Ramos (cell line): ENCODE results near the gene BFAR.
"Not testable (repeated sequence)": the region's sequence is repeated elsewhere in the genome, so short reads cannot be mapped to it uniquely, and the experiment has no call there.

Experiments used
- in situ Hi-C: fragments of 300-500 bp; cut with MboI; formaldehyde crosslinking; loops from one replicate; pipeline ENCODE4 v1.14.3; 2022; ENCODE audit warnings: low sequenced_read_pairs; ENCODE audit not compliant: unreplicated experiment

BFAR gene

GRCh38 chr16:14635395-14636165 lies 2.8 kb downstream of the BFAR start:
- in situ Hi-C loops, result no loop called here

- in situ Hi-C loops, result not testable (repeated sequence)
These were observed 3.6 kb downstream of the BFAR start for GRCh38 chr16:14636179-14636950.

GRCh38 chr16:14636951-14637240 lies 4.1 kb downstream of the BFAR start:
- in situ Hi-C loops, result not testable (repeated sequence)

GRCh38 chr16:14640538-14640937 lies 7.8 kb downstream of the BFAR start:
- in situ Hi-C loops, result no loop called here

DNA sequence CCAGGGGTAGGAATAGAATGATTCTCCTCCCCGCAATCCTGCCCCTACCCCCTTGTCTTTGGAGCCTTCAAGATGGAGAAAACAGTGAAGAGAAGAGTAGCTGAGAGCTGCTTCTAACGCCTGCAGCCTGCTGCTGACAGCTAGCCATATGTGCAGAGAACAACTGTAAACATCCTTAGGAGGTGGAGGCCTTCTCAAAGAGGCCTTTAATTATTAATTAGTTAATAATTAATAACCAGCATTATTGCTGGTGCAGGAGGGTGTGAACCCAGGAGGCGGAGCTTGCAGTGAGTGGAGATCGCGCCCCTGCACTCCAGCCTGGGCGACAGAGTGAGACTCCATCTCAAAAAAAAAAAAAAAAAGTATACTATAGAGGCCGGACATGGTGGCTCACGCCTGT lies 8.5 kb downstream of the BFAR start:
- in situ Hi-C loops, result no loop called here

DNA sequence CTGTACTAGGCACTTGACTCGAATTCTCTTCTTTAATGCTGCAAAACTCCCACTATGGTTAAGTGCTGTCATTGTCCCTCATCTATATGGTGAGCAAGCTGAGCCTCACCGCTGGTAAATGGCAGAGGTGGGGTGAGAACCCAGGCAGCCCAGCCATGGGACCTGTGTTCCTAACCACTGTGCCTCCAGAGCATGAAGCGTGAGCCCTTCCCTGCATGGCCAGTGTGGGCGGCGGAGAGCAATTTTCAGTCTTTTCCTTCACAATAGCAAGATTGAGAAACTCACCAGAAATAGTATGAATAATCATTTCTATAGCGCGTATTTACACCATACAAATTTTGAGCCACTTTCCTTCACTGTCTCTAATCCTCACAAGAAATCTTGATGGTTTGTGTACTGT lies 9.2 kb downstream of the BFAR start:
- in situ Hi-C loops, result no loop called here

- in situ Hi-C loops, result no loop called here
These were observed 17.1 kb downstream of the BFAR start for GRCh38 chr16:14649816-14650215.

GRCh38 chr16:14650629-14651028 lies 17.9 kb downstream of the BFAR start:
- in situ Hi-C loops, result no loop called here

- in situ Hi-C loops, result no loop called here
These were observed 20.0 kb downstream of the BFAR start for GRCh38 chr16:14652726-14653125.

DNA sequence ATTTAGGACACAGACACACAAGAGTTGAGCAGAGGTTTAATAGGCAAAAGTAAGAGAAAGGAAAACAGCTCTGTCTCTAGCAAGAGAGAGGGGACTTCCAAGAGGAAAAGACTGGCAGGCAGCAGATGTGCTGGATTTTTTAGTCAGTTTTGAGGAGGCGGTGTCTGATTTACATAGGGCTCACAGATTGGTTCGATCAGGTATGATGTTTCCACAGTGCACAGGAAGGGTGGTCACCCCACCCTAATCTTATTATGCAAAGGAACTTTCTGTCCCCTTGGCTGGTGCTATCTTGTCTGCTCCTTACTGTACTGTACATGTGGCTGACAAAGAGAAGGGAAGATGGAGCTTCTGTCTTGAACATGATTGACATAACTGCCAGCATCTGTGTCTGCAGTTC lies 25.3 kb downstream of the BFAR start:
- in situ Hi-C loops, result no loop called here

DNA sequence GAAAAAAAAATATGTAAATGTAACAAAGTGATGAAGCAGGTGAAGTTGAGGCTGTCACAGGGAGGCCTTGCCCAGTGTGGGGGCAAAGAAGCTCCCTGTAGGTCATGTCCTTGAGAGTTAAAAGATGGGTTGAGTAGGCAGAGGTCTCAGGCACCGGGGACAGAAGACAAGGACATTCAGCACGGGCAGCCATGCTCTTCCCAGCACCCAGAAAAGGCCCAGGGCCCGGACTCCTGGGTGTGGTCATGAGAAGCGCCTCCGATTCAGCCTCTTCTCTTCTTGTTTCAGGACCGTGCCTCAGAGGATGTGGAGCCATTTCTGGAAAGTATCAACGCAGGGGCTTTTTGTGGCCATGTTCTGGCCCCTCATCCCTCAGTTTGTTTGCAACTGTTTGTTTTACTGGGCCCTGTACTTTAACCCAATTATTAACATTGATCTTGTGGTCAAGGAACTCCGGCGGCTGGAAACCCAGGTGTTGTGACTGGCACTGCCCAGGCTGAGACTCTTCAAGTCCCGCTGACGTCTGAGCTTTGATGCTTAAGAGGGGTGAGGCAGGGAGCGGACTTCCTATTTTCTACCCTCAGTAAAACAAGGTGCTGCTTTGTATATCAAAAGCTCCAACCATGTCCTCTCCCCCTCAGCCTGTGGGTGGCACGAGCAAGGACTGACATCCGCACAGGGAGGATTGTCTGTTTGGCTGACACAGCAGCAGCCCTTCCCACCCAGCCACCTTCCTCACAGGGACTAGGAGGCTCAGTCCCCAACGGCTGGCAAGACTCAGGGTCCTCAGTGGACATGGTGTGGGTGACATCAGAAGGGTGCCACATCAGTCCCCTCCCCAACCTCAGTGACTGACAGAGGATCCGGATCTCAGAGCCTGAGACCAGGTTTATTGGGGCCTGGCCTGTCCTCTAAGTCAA lies 34.9 kb downstream of the BFAR start:
- in situ Hi-C loops, result no loop called here

DNA sequence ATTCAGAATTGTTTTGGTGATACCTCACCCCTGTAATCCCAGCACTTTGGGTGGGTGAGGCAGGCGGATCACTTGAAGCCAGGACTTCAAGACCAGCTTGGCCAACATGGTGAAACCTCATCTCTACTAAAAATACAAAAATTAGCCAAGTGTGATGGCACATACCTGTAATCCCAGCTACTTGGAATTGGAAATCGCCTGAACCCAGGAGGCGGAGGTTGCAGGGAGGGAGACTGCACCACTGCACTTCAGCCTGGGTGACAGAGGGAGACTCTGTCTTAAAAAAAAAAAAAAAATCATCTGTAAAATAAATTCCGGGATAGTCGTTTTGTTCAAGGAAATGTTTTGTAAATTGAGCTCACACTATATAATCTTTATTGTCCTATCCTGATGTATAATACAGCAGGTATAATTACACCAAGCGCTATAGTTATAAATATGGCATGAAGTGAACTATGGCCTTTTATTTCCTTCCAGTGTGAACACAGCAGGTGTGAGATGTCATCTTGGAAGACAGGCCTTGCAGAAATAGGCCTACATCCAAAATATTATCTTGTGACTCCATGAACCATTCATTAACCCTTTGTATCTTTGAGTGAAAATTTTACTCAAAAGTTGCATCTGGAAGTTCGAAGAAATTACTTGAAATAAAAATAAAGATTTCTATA lies 35.9 kb downstream of the BFAR start:
- in situ Hi-C loops, result no loop called here

DNA sequence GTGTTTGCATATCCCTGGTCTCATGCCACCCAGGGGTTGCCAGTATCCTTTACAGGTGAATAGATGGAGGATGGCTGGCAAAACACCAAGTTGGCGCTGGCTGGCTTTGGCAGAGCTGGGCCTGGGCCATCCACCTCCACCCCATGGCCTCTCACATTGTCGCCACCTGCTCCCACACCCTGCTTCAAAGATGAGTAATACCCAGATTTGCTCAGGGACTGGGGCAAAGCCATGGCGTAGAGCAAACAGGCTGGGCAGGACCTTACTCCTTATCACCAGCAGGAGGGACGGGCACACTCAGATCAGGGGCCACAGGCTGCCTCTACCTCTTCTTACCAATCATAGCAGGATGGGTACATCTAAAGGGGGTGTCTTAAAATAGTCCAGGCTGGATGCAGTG lies 37.0 kb downstream of the BFAR start:
- in situ Hi-C loops, result no loop called here

- in situ Hi-C loops, result no loop called here
These were observed 39.7 kb downstream of the BFAR start for GRCh38 chr16:14672403-14672971.

DNA sequence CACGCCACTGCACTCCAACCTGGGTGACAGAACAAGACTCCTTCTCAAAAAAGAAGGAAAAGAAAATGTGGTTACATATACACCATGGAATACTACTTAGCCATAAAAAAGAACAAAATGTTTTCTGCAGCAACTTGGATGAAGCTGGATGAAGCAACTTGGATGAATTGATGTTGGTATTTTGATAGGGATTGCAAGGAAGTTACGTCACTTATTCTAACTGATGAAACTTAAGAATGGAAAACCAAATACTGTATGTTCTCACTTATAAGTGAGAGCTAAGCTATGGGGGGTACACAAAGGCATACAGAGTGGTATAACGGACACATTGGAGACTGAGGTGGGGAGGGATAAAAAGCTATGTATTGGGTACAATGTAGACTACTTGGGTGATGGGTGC lies 43.9 kb downstream of the BFAR start:
- in situ Hi-C loops, result no loop called here

- in situ Hi-C loops, result no loop called here
These were observed 44.9 kb downstream of the BFAR start for GRCh38 chr16:14677627-14678026.

DNA sequence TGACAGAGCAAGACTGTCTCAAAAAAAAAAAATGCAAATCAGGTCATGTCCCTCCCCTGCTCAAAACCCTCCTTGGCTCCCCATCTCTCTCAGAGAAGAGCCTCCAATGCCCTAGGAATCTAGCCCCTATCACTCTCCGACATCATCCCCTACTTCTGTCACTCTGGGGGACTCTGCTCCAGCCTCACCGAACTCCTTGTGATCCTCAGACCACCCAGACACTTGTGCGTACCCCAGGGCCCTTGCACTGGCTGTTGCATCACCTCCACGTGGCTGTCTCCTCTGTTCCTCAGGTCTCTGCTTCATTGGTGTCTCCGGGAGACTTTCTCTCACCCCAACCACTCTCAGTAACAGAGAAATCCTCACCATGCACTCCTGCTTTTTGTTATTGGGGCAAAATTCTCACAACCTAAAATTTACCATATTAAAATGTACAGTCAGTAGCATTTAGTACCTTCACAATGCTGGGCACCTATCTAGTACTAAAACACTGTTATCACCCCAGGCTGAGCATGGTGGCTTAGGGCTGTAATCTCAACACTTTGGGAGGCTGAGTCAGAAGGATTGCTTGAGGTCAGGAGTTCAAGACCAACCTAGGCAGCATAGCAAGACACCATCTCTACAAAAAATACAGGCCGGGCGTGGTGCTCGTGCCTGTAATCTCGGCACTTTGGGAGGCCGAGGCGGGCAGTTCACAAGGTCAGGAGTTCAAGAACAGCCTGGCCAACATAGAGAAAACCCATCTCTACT lies 46.2 kb downstream of the BFAR start:
- in situ Hi-C loops, result no loop called here

- in situ Hi-C loops, result not testable (repeated sequence)
These were observed 47.6 kb downstream of the BFAR start for GRCh38 chr16:14680396-14680795.

- in situ Hi-C loops, result no loop called here
These were observed 48.4 kb downstream of the BFAR start for GRCh38 chr16:14681115-14681514.
